Mammary epithelial cell (primary cell): ENCODE measurements around the gene SPOCK2.

Source experiments
- EZH2 ChIP-seq: IDR thresholded peaks from 2 replicates; pipeline ENCODE4 v1.6.1; 2012; ENCODE audit warnings: low read length, inconsistent platforms, borderline replicate concordance
- TF ChIP-seq, protein P1 (sequence below), 2 donors: IDR thresholded peaks in 1 of 2; conservative IDR thresholded peaks in 1 of 2; 2 replicates each; pipeline ENCODE4 v1.5.1; 2011 to 2012; ENCODE audit warnings: inconsistent platforms in 2 of 2, low read length in 2 of 2, mild to moderate bottlenecking in 2 of 2, control low read depth in 1 of 2, low read depth in 1 of 2; ENCODE audit not compliant: insufficient read depth in 1 of 2; ENCODE audit errors: extremely low read depth in 1 of 2

DNA sequence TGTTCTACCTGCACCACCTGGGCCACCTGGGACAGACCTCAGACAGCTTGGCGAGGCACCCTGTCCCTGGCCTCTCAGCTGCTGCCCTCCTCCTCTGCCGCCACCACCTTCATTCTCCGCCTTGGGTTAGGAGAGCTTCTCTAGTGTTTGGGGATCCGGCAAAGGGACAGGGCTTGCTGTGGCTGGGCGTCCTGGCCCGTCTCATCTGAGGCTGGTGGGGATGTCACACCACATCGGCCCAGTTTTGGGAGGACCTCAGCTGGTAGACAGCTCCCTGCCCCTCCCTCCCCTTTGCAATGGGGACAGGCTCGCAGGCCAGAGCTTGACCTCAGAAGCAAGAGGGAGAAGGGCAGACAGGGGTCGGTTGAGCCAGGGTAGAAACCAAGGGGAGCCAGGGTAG is 26.4 kb downstream of the SPOCK2 start:
- TF ChIP-seq, protein P1, sequence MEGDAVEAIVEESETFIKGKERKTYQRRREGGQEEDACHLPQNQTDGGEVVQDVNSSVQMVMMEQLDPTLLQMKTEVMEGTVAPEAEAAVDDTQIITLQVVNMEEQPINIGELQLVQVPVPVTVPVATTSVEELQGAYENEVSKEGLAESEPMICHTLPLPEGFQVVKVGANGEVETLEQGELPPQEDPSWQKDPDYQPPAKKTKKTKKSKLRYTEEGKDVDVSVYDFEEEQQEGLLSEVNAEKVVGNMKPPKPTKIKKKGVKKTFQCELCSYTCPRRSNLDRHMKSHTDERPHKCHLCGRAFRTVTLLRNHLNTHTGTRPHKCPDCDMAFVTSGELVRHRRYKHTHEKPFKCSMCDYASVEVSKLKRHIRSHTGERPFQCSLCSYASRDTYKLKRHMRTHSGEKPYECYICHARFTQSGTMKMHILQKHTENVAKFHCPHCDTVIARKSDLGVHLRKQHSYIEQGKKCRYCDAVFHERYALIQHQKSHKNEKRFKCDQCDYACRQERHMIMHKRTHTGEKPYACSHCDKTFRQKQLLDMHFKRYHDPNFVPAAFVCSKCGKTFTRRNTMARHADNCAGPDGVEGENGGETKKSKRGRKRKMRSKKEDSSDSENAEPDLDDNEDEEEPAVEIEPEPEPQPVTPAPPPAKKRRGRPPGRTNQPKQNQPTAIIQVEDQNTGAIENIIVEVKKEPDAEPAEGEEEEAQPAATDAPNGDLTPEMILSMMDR (conservative IDR thresholded peaks at IDR 0.05 in 1 of 2, IDR thresholded peaks at IDR 0.05 in 1 of 2; ENCODE audit: extremely low read depth in 1 of 2, insufficient read depth in 1 of 2, low read depth in 1 of 2, low read length in 2 of 2): no peak
- TF ChIP-seq EZH2: no peak
